ENCODE measurements around the gene ZBTB32. TPM values are rescaled to one million over a fixed set of nuclear protein-coding genes. Genes with fewer than 3 reads are reported as not detected.

ZBTB32 gene
- total RNA-seq, 1 experiment from 2014 or later, result 0.13 TPM

- no peak within 1 kb of the TSS for H2BK15ac ChIP-seq (ENCODE audit: low read depth, low read length)
- no peak within 1 kb of the TSS for H4K8ac ChIP-seq (replicated peaks; ENCODE audit: insufficient read length, low read depth, low read length)
- Mint-ChIP-seq H3K36me3 (ENCODE audit: insufficient read depth in 1 of 3, low read depth in 3 of 3) (peaks cover 0 to 21% (median 18%) of the 10 kb centered on the region in 3 experiments; a peak in 5 of 7 replicates), H3K9me3 (no peaks in the 10 kb centered on the region), H3K4me1 (peaks cover 12 to 23% of the 10 kb centered on the region in 2 experiments), H3K4me3 (peak within 1 kb of the TSS; percentile 91 to 95), H3K27ac (peak within 1 kb of the TSS; percentile 68 to 87 (median 86); a peak in 5 of 7 replicates), H3K27me3 (ENCODE audit: low read depth) (peaks cover 7% of the 10 kb centered on the region)
- H2BK20ac ChIP-seq (ENCODE audit: low read depth, low read length, poor library complexity, severe bottlenecking), result no peak within 1 kb of the TSS
- H3K9me3 ChIP-seq (ENCODE audit: control insufficient read depth, low read depth, low read length), result no peaks in the 10 kb centered on the region
- H3K4ac ChIP-seq (ENCODE audit: low read depth, low read length), result no peak within 1 kb of the TSS
- no peaks in the 10 kb centered on the region for H3K79me1 ChIP-seq (ENCODE audit: insufficient read depth, low read depth, low read length, poor library complexity, severe bottlenecking)
- no peak within 1 kb of the TSS for H3K56ac ChIP-seq (ENCODE audit: insufficient read length, low read depth, low read length)
- no peak within 1 kb of the TSS for H3K27ac ChIP-seq (ENCODE audit: insufficient read length, low read depth, low read length)
- H3K27me3 ChIP-seq (ENCODE audit: insufficient read depth, low read length), result no peaks in the 10 kb centered on the region
- H2AFZ ChIP-seq (ENCODE audit: low read length), result no peak within 1 kb of the TSS
- H4K91ac ChIP-seq (ENCODE audit: insufficient read length, low read depth, low read length), result no peak within 1 kb of the TSS
- no peak within 1 kb of the TSS for H2BK120ac ChIP-seq (ENCODE audit: low read depth, low read length, poor library complexity, severe bottlenecking)
- no peaks in the 10 kb centered on the region for H3K4me1 ChIP-seq (ENCODE audit: insufficient read depth, low read length)
- H3K18ac ChIP-seq (ENCODE audit: insufficient read length, low read depth, low read length), result no peak within 1 kb of the TSS
- no peak within 1 kb of the TSS for H3K9ac ChIP-seq (ENCODE audit: extremely low read depth, insufficient read length, low read length)
- no peak within 1 kb of the TSS for H2BK12ac ChIP-seq (ENCODE audit: insufficient read length, low read depth, low read length)
- H3T11ph ChIP-seq (ENCODE audit: low read length), result no peak within 1 kb of the TSS
- H2AK5ac ChIP-seq (ENCODE audit: insufficient read length, low read length), result no peak within 1 kb of the TSS
- peak within 1 kb of the TSS; percentile 73 for H3K14ac ChIP-seq (ENCODE audit: insufficient read depth, low read length)
- no CpG with 5 or more reads among the region's 52 CpGs for WGBS (ENCODE audit: extremely low coverage, insufficient read length, low lambda C conversion rate)
- TF ChIP-seq, protein P1, sequence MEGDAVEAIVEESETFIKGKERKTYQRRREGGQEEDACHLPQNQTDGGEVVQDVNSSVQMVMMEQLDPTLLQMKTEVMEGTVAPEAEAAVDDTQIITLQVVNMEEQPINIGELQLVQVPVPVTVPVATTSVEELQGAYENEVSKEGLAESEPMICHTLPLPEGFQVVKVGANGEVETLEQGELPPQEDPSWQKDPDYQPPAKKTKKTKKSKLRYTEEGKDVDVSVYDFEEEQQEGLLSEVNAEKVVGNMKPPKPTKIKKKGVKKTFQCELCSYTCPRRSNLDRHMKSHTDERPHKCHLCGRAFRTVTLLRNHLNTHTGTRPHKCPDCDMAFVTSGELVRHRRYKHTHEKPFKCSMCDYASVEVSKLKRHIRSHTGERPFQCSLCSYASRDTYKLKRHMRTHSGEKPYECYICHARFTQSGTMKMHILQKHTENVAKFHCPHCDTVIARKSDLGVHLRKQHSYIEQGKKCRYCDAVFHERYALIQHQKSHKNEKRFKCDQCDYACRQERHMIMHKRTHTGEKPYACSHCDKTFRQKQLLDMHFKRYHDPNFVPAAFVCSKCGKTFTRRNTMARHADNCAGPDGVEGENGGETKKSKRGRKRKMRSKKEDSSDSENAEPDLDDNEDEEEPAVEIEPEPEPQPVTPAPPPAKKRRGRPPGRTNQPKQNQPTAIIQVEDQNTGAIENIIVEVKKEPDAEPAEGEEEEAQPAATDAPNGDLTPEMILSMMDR (conservative IDR thresholded peaks at IDR 0.05), result no peak
- no peaks in the 10 kb centered on the region for H3K79me2 ChIP-seq (ENCODE audit: insufficient read depth, low read length)
- no peak within 1 kb of the TSS for H3K23ac ChIP-seq (ENCODE audit: insufficient read length, low read depth, low read length)
- H4K5ac ChIP-seq (ENCODE audit: insufficient read length, low read depth, low read length), result no peak within 1 kb of the TSS
- H3K4me2 ChIP-seq (ENCODE audit: insufficient read depth, insufficient read length, low read length), result peak within 1 kb of the TSS; percentile 43
- peaks cover 15% of the 10 kb centered on the region for H3K23me2 ChIP-seq (ENCODE audit: insufficient read length, low read depth, low read length, poor library complexity, severe bottlenecking)
- no peaks in the 10 kb centered on the region for H4K20me1 ChIP-seq (ENCODE audit: control insufficient read depth, insufficient read depth, insufficient read length)
- peak; percentile 54 for DNase-seq
- no peak within 1 kb of the TSS for H2BK5ac ChIP-seq (ENCODE audit: insufficient read length, low read length)
Measured at GRCh38 chr19:35756377-35757230, 52.2 kb downstream of the ZBTB32 start, which contains the start of gene HSPB6. HSPB6 (minus strand) TSS chr19:35757029; CDS start chr19:35757008, 21 bp downstream.

All from H9 (cell line).